OCI-LY1 (cell line): Measurements from ENCODE around the gene VIPAS39.

Experiments used
- CTCF ChIP-seq: fragments of 200-600 bp; sonication (generic), shearing (Covaris generic); IDR thresholded peaks from 2 replicates; pipeline ENCODE4 v1.5.1; 2017; ENCODE audit warnings: mild to moderate bottlenecking, antibody characterized with exemption, low read length, moderate library complexity, mixed read lengths
- EZH2 ChIP-seq: fragments of 200-600 bp; sonication (generic), shearing (Covaris generic); IDR thresholded peaks from 2 replicates; pipeline ENCODE4 v1.8.0; 2017; ENCODE audit warnings: borderline replicate concordance, mixed run types, mild to moderate bottlenecking, antibody characterized with exemption, low read length, moderate library complexity, mixed read lengths

- TF ChIP-seq CTCF (no peak), EZH2 (no peak)
Measured at GRCh38 chr14:77505031-77505430, 47.6 kb upstream of the VIPAS39 start.
